GM23248 (cell line): Measurements from ENCODE around the gene ZC3H12C. TPM values are rescaled to one million over a fixed set of nuclear protein-coding genes. Genes with fewer than 3 reads are reported as not detected.

ENCODE experiments used
- DNase-seq: peaks from one replicate; pipeline ENCODE4 v3.0.0-alpha.2; 2015
- H2AFZ ChIP-seq: fragments of 200-600 bp; sonication (generic); 2 replicates; pipeline ENCODE4 v1.6.1; 2016; ENCODE audit warnings: antibody characterized with exemption
- H3F3A ChIP-seq: fragments of 200-600 bp; sonication (generic); 2 replicates; pipeline ENCODE4 v1.6.1; 2016; ENCODE audit warnings: mild to moderate bottlenecking, antibody characterized with exemption, mixed run types; ENCODE audit not compliant: insufficient read depth
- H3K27ac ChIP-seq: fragments of 200-600 bp; sonication (generic); 2 replicates; pipeline ENCODE4 v1.5.1; 2016; ENCODE audit warnings: mild to moderate bottlenecking
- H3K27me3 ChIP-seq: fragments of 200-600 bp; sonication (generic); replicated peaks from 2 replicates; pipeline ENCODE4 v1.6.1; 2016; ENCODE audit warnings: mild to moderate bottlenecking; ENCODE audit not compliant: insufficient read depth
- H3K36me3 ChIP-seq: fragments of 200-600 bp; sonication (generic); 2 replicates; pipeline ENCODE4 v1.6.1; 2016; ENCODE audit warnings: low read depth, mild to moderate bottlenecking
- H3K4me1 ChIP-seq: fragments of 200-600 bp; sonication (generic); 2 replicates; pipeline ENCODE4 v1.6.1; 2016; ENCODE audit warnings: mild to moderate bottlenecking; ENCODE audit not compliant: insufficient read depth
- H3K4me2 ChIP-seq: fragments of 200-600 bp; sonication (generic); one replicate; pipeline ENCODE4 v1.6.1; 2016; ENCODE audit warnings: mild to moderate bottlenecking; ENCODE audit not compliant: unreplicated experiment
- H3K4me3 ChIP-seq: fragments of 200-600 bp; sonication (generic); 2 replicates; pipeline ENCODE4 v1.5.1; 2016; ENCODE audit warnings: mild to moderate bottlenecking
- H3K79me2 ChIP-seq: fragments of 200-600 bp; sonication (generic); 2 replicates; pipeline ENCODE4 v1.6.1; 2016; ENCODE audit warnings: mild to moderate bottlenecking; ENCODE audit not compliant: insufficient read depth
- H3K9ac ChIP-seq: fragments of 200-600 bp; sonication (generic); 2 replicates; pipeline ENCODE4 v1.6.1; 2016; ENCODE audit warnings: mild to moderate bottlenecking
- H3K9me2 ChIP-seq: fragments of 200-600 bp; sonication (generic); 2 replicates; pipeline ENCODE4 v1.6.1; 2016; ENCODE audit warnings: mixed run types, mild to moderate bottlenecking, moderate library complexity; ENCODE audit not compliant: insufficient read depth
- H3K9me3 ChIP-seq: fragments of 200-600 bp; sonication (generic); one replicate; pipeline ENCODE4 v1.6.1; 2017; ENCODE audit warnings: low read depth
- H4K20me1 ChIP-seq: fragments of 200-600 bp; sonication (generic); 2 replicates; pipeline ENCODE4 v1.6.0; 2016; ENCODE audit not compliant: insufficient read depth
- EZH2 ChIP-seq: fragments of 200-600 bp; sonication (generic); IDR thresholded peaks from 2 replicates; pipeline ENCODE4 v1.6.1; 2018; ENCODE audit warnings: antibody characterized with exemption, mild to moderate bottlenecking; ENCODE audit not compliant: insufficient read depth, poor library complexity, severe bottlenecking
- EZH2phosphoT487 ChIP-seq: fragments of 200-600 bp; sonication (generic); IDR thresholded peaks from 2 replicates; pipeline ENCODE4 v1.6.1; 2018; ENCODE audit warnings: antibody characterized with exemption, moderate library complexity, mild to moderate bottlenecking, low read depth; ENCODE audit not compliant: insufficient read depth
- WGBS, 2 experiments: methylation state at CpG; one replicate each; pipeline ENCODE4 v1.1.6; 2015 to 2017; ENCODE audit warnings: low lambda C conversion rate in 2 of 2, low coverage in 1 of 2; ENCODE audit errors: missing lambda C conversion rate in 2 of 2; 5-methylcytosine and 5-hydroxymethylcytosine counted together
- in situ Hi-C: fragments of 300-500 bp; cut with MboI; formaldehyde crosslinking; loops from 2 replicates; pipeline ENCODE4 v1.15.0; 2020
- polyA plus RNA-seq: library from polyadenylated mRNA; unstranded; fragments of >200 nt; fragmentation: Nextera tagmentation; extraction: Ambion mirVana; gene quantifications from 2 replicates; pipeline ENCODE4 v1.2.1, GENCODE V29; 2016
- total RNA-seq: library from RNA; depleted of rRNA; stranded (reverse); fragments of >200 nt; shearing (Covaris generic); gene quantifications from 2 replicates; pipeline ENCODE4 v1.2.3, GENCODE V29; 2014; rRNA removed

The ZC3H12C gene
- total RNA-seq (5.1 and 5.3 TPM in 2 replicates), polyA plus RNA-seq (1.4 and 1.5 TPM in 2 replicates)

GRCh38 chr11:110092515-110093406, at the start of gene ZC3H12C:
Gene ZC3H12C, plus strand, starts transcription at chr11:110093392. Its CDS starts 20 bp downstream, at chr11:110093412.
- peak within 1 kb of the TSS; percentile 90 for H2AFZ ChIP-seq
- H3K27me3 ChIP-seq: no peaks in the 10 kb centered on the region
- H3K4me2 ChIP-seq: peak within 1 kb of the TSS; percentile 99
- H3K79me2 ChIP-seq: peaks cover 36% of the 10 kb centered on the region
- no peaks in the 10 kb centered on the region for H3K9me3 ChIP-seq
- peak; percentile 93 for DNase-seq
- H3K4me1 ChIP-seq: peaks cover 19% of the 10 kb centered on the region
- WGBS, 2 experiments: 1 to 2% methylated on average over 19 to 110 of the region's 110 CpGs
- H3K9me2 ChIP-seq: no peaks in the 10 kb centered on the region
- H3K9ac ChIP-seq: peak within 1 kb of the TSS; percentile 95
- in situ Hi-C loops: no loop called here
- no peak for TF ChIP-seq EZH2phosphoT487
- TF ChIP-seq EZH2: no peak
- no peaks in the 10 kb centered on the region for H4K20me1 ChIP-seq
- peak within 1 kb of the TSS; percentile 82 for H3K4me3 ChIP-seq
- peaks cover 14% of the 10 kb centered on the region for H3F3A ChIP-seq
- peak within 1 kb of the TSS; percentile 85 for H3K27ac ChIP-seq
- H3K36me3 ChIP-seq: no peaks in the 10 kb centered on the region

GRCh38 chr11:110044226-110044968, 48.8 kb upstream of the ZC3H12C start:
- Histone ChIP-seq H3F3A (no peaks in the 10 kb centered on the region), H3K27ac (no peak overlapping the region), H3K9ac (no peak overlapping the region), H3K79me2 (no peaks in the 10 kb centered on the region), H3K4me3 (no peak overlapping the region), H3K27me3 (no peaks in the 10 kb centered on the region), H3K9me2 (no peaks in the 10 kb centered on the region), H3K4me1 (no peaks in the 10 kb centered on the region), H3K9me3 (no peaks in the 10 kb centered on the region), H3K4me2 (no peak overlapping the region), H2AFZ (no peak overlapping the region), H4K20me1 (no peaks in the 10 kb centered on the region), H3K36me3 (no peaks in the 10 kb centered on the region)
- DNase-seq: no peak
- in situ Hi-C loops: no loop called here
- 76 to 82% methylated on average over 9 of the region's 9 CpGs for WGBS, 2 experiments
- TF ChIP-seq EZH2 (no peak), EZH2phosphoT487 (no peak)

DNA sequence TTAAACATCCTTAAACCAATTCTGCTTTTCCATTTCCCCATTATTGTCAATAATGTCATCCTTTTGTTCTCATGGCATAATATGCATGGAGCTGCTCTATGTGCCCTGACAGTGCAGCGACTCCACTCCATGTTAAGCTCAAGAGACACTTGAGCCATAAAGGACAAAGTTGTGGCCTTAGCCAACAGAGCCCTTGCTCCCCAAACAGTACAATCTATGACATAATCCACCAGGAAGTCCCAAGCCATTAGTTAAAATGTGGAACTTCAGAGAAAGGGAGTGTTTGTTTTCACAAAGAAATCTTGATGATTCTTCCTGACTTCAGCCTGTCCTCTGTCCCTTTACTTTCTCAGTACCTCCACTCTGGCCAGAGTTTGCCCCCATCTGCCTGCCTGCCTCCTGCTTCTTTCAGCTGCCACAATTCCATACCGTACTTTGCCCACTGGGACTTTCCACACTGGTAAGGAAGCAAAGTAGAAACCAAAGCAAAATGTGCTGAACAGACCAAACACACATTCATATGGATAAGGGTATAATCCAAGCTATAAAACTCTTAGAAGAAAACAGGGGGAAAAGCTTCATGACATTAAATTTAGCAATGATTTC, 46.3 kb upstream of the ZC3H12C start:
- in situ Hi-C loops: no loop called here
- no peak overlapping the region for H3K27ac ChIP-seq
- no peak overlapping the region for H3K4me2 ChIP-seq
- no peaks in the 10 kb centered on the region for H3K4me1 ChIP-seq
- WGBS, 2 experiments: 76 to 82% methylated on average over 2 of the region's 2 CpGs
- no peak for TF ChIP-seq EZH2
- H2AFZ ChIP-seq: no peak overlapping the region
- no peaks in the 10 kb centered on the region for H3K27me3 ChIP-seq
- no peaks in the 10 kb centered on the region for H4K20me1 ChIP-seq
- no peaks in the 10 kb centered on the region for H3K9me3 ChIP-seq
- H3K9ac ChIP-seq: no peak overlapping the region
- DNase-seq: no peak
- no peaks in the 10 kb centered on the region for H3K36me3 ChIP-seq
- H3K79me2 ChIP-seq: no peaks in the 10 kb centered on the region
- no peaks in the 10 kb centered on the region for H3K9me2 ChIP-seq
- H3F3A ChIP-seq: no peaks in the 10 kb centered on the region
- no peak overlapping the region for H3K4me3 ChIP-seq

- no peak overlapping the region for H2AFZ ChIP-seq
- H3K79me2 ChIP-seq: no peaks in the 10 kb centered on the region
- in situ Hi-C loops: no loop called here
- no peaks in the 10 kb centered on the region for H3K9me2 ChIP-seq
- no peak overlapping the region for H3K4me2 ChIP-seq
- TF ChIP-seq EZH2 (no peak), EZH2phosphoT487 (no peak)
- H3K4me1 ChIP-seq: no peaks in the 10 kb centered on the region
- no peak overlapping the region for H3K27ac ChIP-seq
- no peaks in the 10 kb centered on the region for H3K36me3 ChIP-seq
- no peaks in the 10 kb centered on the region for H3K9me3 ChIP-seq
- no peak overlapping the region for H3K4me3 ChIP-seq
- no peak for DNase-seq
- H4K20me1 ChIP-seq: no peaks in the 10 kb centered on the region
- no peak overlapping the region for H3K9ac ChIP-seq
- WGBS, 2 experiments: 85 to 90% methylated on average over 30 to 33 of the region's 33 CpGs
- no peaks in the 10 kb centered on the region for H3F3A ChIP-seq
- no peaks in the 10 kb centered on the region for H3K27me3 ChIP-seq
These were observed 43.5 kb upstream of the ZC3H12C start for GRCh38 chr11:110049501-110050200.
